ENCODE results near the gene PPP1R27.

DNA sequence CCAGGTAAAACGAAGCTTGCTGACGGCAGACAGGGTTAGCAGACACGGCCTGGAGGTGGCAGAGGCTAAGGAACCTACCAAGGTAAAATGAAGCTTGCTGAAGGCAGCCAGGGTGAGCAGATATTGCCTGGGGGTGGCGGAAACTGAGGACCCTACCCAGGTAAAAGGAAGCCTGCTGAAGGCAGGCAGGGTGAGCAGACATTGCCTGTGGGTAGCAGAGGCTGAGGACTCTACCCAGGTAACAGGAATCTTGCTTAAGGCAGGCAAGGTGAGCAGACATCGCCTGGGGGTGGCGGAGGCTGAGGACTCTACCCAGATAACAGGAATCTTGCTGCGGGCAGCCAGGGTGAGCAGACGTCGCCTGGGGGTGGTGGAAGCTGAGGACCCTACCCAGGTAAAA is 33.5 kb downstream of the PPP1R27 start:
- no peak for TF ChIP-seq CTCF (IDR thresholded peaks at IDR 0.05)
- no peak for TF ChIP-seq POLR2A (IDR thresholded peaks at IDR 0.05)
